Vagina (tissue), 2 donors: ENCODE data around the gene IGFBP6. TPM values are rescaled to one million over a fixed set of nuclear protein-coding genes. Genes with fewer than 3 reads are reported as not detected.

Experiments used
- DNase-seq, 2 donors: peaks; one replicate each; pipeline ENCODE4 v3.0.0-alpha.2; 2017; ENCODE audit errors: extremely low spot score in 2 of 2
- H3K27ac ChIP-seq: fragments of 200-600 bp; sonication (generic); one replicate; pipeline ENCODE4 v1.5.1; 2019
- H3K27me3 ChIP-seq: fragments of 200-600 bp; sonication (generic); one replicate; pipeline ENCODE4 v1.5.1; 2019
- H3K36me3 ChIP-seq, 2 donors: fragments of 200-600 bp; sonication (generic); one replicate each; pipeline ENCODE4 v1.5.1; 2017 to 2019
- H3K4me1 ChIP-seq: fragments of 200-600 bp; sonication (generic); one replicate; pipeline ENCODE4 v1.5.1; 2019
- H3K4me3 ChIP-seq, 2 donors: fragments of 200-600 bp; sonication (generic); 1 replicate in 1 of 2; 2 replicates in 1 of 2; pipeline ENCODE4 v1.5.1; 2016 to 2019
- H3K9me3 ChIP-seq: fragments of 200-600 bp; sonication (generic); one replicate; pipeline ENCODE4 v1.5.1; 2019
- POLR2A ChIP-seq, 2 donors: fragments of 450-650 bp; IDR thresholded peaks; one replicate each; pipeline ENCODE4 v1.6.1; 2017; ENCODE audit warnings: antibody characterized with exemption in 2 of 2, mild to moderate bottlenecking in 2 of 2, moderate library complexity in 2 of 2
- POLR2AphosphoS5 ChIP-seq, 2 donors: sonication (generic); formaldehyde crosslinking; IDR thresholded peaks; one replicate each; pipeline ENCODE4 v1.9.0; 2017; ENCODE audit warnings: antibody characterized with exemption in 2 of 2, mild to moderate bottlenecking in 2 of 2, low read depth in 1 of 2; ENCODE audit not compliant: insufficient read depth in 1 of 2
- intact Hi-C: fragments of 100-400 bp; cut with DNase I; formaldehyde crosslinking; loops from one replicate; pipeline ENCODE4 v1.15.1; 2023
- total RNA-seq: library from RNA; depleted of rRNA; stranded (reverse); fragments of >200 nt; gene quantifications from one replicate; pipeline ENCODE4 v1.2.3, GENCODE V29; 2016
- TF ChIP-seq, protein P1 (sequence below), 3 experiments: fragments of 450-650 bp in 2 of 3; fragments of 200-600 bp in 1 of 3; sonication (generic) in 1 of 3; IDR thresholded peaks; one replicate each; pipeline ENCODE4 v1.5.1; 2017 to 2019; ENCODE audit warnings: antibody characterized with exemption in 3 of 3, mild to moderate bottlenecking in 2 of 3, moderate library complexity in 2 of 3

IGFBP6 gene
- total RNA-seq, 1 donor from 2014 or later: 684 TPM

DNA sequence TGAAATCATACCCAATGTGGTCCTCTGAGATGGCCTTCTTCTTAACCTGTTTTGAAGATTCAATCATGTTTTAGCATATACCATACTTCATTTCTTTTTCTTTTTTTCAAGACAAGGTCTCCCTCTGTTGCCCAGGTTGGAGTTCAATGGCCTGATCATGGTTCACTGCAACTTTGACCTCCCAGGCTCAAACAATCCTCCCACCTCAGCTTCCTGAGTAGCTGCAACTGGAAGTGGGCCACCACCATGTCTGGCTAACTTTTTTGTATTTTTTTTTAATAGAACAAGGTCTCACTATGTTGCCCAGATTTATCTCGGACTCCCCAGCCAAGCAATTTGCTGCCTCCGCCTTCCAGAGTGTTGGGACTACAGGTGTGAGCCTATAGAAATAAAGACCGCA lies 36.3 kb downstream of the IGFBP6 start:
- H3K4me3 ChIP-seq: no peak overlapping the region
- H3K27ac ChIP-seq: no peak overlapping the region
- no peaks in the 10 kb centered on the region for H3K27me3 ChIP-seq
- DNase-seq: no peak
- H3K9me3 ChIP-seq: no peaks in the 10 kb centered on the region
- TF ChIP-seq POLR2AphosphoS5 (IDR thresholded peaks at IDR 0.05; ENCODE audit: insufficient read depth in 1 of 2, low read depth in 1 of 2) (no peak), POLR2A (IDR thresholded peaks at IDR 0.05) (no peak)
- TF ChIP-seq, protein P1, sequence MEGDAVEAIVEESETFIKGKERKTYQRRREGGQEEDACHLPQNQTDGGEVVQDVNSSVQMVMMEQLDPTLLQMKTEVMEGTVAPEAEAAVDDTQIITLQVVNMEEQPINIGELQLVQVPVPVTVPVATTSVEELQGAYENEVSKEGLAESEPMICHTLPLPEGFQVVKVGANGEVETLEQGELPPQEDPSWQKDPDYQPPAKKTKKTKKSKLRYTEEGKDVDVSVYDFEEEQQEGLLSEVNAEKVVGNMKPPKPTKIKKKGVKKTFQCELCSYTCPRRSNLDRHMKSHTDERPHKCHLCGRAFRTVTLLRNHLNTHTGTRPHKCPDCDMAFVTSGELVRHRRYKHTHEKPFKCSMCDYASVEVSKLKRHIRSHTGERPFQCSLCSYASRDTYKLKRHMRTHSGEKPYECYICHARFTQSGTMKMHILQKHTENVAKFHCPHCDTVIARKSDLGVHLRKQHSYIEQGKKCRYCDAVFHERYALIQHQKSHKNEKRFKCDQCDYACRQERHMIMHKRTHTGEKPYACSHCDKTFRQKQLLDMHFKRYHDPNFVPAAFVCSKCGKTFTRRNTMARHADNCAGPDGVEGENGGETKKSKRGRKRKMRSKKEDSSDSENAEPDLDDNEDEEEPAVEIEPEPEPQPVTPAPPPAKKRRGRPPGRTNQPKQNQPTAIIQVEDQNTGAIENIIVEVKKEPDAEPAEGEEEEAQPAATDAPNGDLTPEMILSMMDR (IDR thresholded peaks at IDR 0.05): no peak
- H3K4me1 ChIP-seq: no peaks in the 10 kb centered on the region
- intact Hi-C loops: no loop called here
- H3K36me3 ChIP-seq: no peaks in the 10 kb centered on the region

DNA sequence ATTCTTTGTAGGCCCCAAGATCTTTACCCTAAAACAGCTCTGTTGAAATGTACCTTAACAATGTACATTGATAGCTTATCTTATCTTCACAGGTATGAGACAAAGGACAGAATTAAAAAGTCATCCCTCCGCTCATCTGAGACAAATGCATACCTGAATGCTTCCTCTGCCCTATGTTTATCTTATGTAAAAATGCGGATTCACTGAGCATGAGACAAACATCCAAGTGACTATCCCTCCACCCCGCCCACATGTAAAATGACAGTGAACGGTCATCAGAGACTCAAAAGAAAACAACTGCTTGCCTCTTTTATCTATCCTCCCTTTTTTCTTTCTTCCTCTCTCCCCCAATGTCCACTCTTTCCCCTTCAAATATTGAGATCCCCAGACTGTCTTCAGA lies 45.9 kb downstream of the IGFBP6 start:
- Histone ChIP-seq H3K4me1 (no peaks in the 10 kb centered on the region), H3K4me3 (no peak overlapping the region), H3K27ac (no peak overlapping the region), H3K27me3 (no peaks in the 10 kb centered on the region), H3K36me3 (no peaks in the 10 kb centered on the region), H3K9me3 (no peaks in the 10 kb centered on the region)
- no peak for DNase-seq
- intact Hi-C loops: no loop called here
- no peak for TF ChIP-seq POLR2AphosphoS5 (IDR thresholded peaks at IDR 0.05; ENCODE audit: insufficient read depth in 1 of 2, low read depth in 1 of 2)

DNA sequence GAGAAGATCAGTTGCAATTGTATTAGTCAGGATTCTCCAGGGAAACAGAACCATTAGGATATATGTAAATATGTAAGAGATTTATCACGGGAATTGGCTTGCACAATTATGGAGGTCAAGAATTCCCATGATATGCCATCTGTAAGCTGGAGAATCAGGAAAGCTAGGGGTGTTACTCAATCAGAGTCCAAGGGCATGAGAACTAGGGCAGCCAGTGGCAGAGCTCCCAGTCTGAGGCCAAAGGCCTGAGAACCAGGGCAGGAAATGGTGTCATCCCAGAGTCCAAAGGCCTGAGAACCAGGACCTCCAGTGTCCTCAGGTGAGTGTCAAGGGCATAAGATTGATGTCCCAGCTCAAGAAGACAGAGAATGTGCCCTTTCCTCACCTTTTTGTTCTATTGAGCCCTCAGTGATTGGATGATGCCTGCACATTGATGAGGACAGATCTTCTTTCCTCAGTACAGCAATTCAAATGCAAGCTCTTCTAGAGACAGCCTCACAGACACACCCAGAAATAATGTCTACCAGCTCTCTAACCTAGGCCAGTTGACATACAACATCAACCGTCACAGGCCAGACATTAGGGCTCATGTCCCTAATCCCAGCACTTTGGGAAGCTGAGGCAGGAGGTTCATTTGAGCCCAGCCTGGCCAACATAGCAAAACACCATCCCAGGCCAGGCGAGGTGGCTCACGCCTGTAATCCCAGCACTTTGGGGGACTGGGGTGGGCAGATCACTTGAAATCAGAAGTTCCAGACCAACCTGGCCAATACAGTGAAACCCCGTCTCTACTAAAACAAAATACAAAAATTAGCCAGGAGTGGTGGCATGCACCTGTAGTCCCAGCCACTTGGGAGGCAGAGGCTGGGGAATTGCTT lies 48.2 kb downstream of the IGFBP6 start:
- TF ChIP-seq POLR2A (IDR thresholded peaks at IDR 0.05) (no peak), POLR2AphosphoS5 (IDR thresholded peaks at IDR 0.05; ENCODE audit: insufficient read depth in 1 of 2, low read depth in 1 of 2) (no peak)
- TF ChIP-seq, protein P1 (IDR thresholded peaks at IDR 0.05): no peak
- Histone ChIP-seq H3K9me3 (no peaks in the 10 kb centered on the region), H3K27ac (no peak overlapping the region), H3K36me3 (no peaks in the 10 kb centered on the region), H3K4me3 (no peak overlapping the region), H3K27me3 (no peaks in the 10 kb centered on the region), H3K4me1 (no peaks in the 10 kb centered on the region)
- no peak for DNase-seq
- intact Hi-C loops: no loop called here

DNA sequence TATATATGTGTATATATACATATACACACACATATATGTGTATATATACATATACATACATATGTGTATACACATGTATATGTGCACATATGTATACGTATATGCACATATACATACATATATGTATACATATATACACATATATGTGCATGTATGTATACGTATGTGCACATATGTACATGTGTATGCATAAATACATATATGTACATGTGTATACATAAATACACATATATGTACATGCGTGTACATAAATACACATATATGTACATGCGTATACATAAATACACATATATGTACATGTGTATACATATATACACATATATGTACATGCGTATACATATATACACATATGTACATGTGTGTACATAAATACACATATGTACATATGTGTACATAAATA lies 49.7 kb downstream of the IGFBP6 start:
- Histone ChIP-seq H3K4me1 (no peaks in the 10 kb centered on the region), H3K27me3 (no peaks in the 10 kb centered on the region), H3K9me3 (no peaks in the 10 kb centered on the region), H3K36me3 (no peaks in the 10 kb centered on the region), H3K27ac (no peak overlapping the region), H3K4me3 (no peak overlapping the region)
- TF ChIP-seq, protein P1 (IDR thresholded peaks at IDR 0.05): no peak
- intact Hi-C loops: no loop called here
- no peak for DNase-seq

DNA sequence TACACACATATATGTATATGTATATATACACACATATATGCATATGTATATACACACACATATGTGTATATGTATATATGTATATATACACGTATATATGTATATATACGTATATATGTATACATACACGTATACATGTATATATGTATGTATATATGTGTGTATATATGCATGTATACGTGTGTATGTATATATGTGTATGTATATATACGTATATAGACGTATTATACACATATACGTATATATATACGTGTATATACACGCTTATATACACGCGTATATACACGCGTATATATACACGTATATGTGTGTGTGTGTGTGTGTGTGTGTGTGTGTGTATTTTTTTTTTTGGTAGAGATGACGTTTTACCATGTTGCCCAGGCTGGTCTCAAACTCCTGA lies 50.2 kb downstream of the IGFBP6 start:
- H3K27me3 ChIP-seq: no peaks in the 10 kb centered on the region
- H3K9me3 ChIP-seq: no peaks in the 10 kb centered on the region
- intact Hi-C loops: no loop called here
- H3K27ac ChIP-seq: no peak overlapping the region
- H3K4me3 ChIP-seq: no peak overlapping the region
- no peaks in the 10 kb centered on the region for H3K4me1 ChIP-seq
- DNase-seq: no peak
- TF ChIP-seq, protein P1 (IDR thresholded peaks at IDR 0.05): no peak
- TF ChIP-seq POLR2AphosphoS5 (IDR thresholded peaks at IDR 0.05; ENCODE audit: insufficient read depth in 1 of 2, low read depth in 1 of 2): no peak
- TF ChIP-seq POLR2A (IDR thresholded peaks at IDR 0.05): no peak
- no peaks in the 10 kb centered on the region for H3K36me3 ChIP-seq
